ENCODE measurements around the gene ZNF792. TPM values are rescaled to one million over a fixed set of nuclear protein-coding genes. Genes with fewer than 3 reads are reported as not detected.
"Not testable (repeated sequence)": the region's sequence is repeated elsewhere in the genome, so short reads cannot be mapped to it uniquely, and the experiment has no call there.

ZNF792 gene
- total and polyA plus RNA-seq, 12 donors = 1.6 to 5.9 (median 3.6) TPM

DNA sequence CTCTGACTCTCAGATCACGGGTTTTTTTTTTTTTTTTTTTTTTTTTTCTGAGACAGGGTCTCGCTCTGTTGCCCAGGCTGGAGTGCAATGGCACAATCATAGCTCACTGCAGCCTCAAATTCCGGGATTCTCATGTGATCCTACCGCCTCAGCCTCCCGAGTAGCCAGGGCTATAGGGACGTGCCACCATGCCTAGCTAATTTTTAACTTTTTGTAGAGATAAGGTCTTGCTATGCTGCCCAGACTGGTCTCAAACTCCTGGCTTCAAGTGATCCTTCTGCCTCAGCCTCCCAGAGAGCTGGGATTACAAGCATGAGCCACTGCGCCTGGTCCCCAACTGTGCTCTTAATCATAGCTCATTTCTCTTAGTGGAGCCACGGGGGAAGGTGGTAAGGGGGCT, 31.5 kb upstream of the ZNF792 start:
- ATAC-seq (no peak), DNase-seq (no peak)
- Histone ChIP-seq H3K4me3 (no peak overlapping the region), H3K27ac (peak overlapping the region; percentile 54 to 100 (median 82)), H3K27me3 (no peaks in the 10 kb centered on the region), H3K4me1 (peaks cover 9 to 63% (median 52%) of the 10 kb centered on the region in 9 donors), H3K9me3 (no peaks in the 10 kb centered on the region), H3K36me3 (no peaks in the 10 kb centered on the region)
- intact Hi-C loops (cut with DNase I) = no loop called here
- TF ChIP-seq, protein P1, sequence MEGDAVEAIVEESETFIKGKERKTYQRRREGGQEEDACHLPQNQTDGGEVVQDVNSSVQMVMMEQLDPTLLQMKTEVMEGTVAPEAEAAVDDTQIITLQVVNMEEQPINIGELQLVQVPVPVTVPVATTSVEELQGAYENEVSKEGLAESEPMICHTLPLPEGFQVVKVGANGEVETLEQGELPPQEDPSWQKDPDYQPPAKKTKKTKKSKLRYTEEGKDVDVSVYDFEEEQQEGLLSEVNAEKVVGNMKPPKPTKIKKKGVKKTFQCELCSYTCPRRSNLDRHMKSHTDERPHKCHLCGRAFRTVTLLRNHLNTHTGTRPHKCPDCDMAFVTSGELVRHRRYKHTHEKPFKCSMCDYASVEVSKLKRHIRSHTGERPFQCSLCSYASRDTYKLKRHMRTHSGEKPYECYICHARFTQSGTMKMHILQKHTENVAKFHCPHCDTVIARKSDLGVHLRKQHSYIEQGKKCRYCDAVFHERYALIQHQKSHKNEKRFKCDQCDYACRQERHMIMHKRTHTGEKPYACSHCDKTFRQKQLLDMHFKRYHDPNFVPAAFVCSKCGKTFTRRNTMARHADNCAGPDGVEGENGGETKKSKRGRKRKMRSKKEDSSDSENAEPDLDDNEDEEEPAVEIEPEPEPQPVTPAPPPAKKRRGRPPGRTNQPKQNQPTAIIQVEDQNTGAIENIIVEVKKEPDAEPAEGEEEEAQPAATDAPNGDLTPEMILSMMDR (IDR thresholded peaks at IDR 0.05) = no peak
- 92 to 93% methylated on average over 8 of the region's 8 CpGs for WGBS, 2 donors

GRCh38 chr19:34994643-34995541, 30.9 kb upstream of the ZNF792 start:
- H3K4me3 ChIP-seq = no peak overlapping the region
- no peaks in the 10 kb centered on the region for H3K9me3 ChIP-seq
- DNase-seq (peak in 1 of 2 donors; percentile 56), ATAC-seq (peak in 7 of 8 donors; percentile 21 to 67 (median 61))
- intact Hi-C loops (cut with DNase I) = no loop called here
- H3K27ac ChIP-seq = peak overlapping the region; percentile 54 to 100 (median 82)
- no peaks in the 10 kb centered on the region for H3K36me3 ChIP-seq
- TF ChIP-seq, protein P1 (IDR thresholded peaks at IDR 0.05) = no peak
- peaks cover 9 to 62% (median 52%) of the 10 kb centered on the region in 9 donors for H3K4me1 ChIP-seq
- 56 to 77% methylated on average over 17 of the region's 17 CpGs for WGBS, 2 donors
- H3K27me3 ChIP-seq = no peaks in the 10 kb centered on the region

DNA sequence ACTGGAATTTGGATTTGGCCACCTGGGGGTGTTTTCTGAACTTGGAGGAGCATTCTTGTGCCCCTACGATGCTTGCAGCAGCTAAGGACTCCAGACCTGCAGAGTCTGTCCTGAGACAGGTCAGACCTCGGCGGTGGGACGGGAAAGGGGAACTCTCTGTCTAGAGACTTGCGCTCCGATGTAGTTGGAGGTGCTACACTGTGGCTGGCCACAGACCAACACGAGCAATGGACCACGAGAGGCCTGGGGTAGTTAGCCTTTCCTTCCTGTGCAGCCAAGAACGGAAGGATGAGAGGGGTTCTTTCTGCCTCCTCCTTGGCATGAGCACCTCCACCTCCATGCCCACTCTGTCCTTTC, 30.2 kb upstream of the ZNF792 start:
- intact Hi-C loops (cut with DNase I) = no loop called here
- ATAC-seq = no peak

GRCh38 chr19:34992582-34992981, 28.6 kb upstream of the ZNF792 start:
- H3K36me3 ChIP-seq; H3K9me3 ChIP-seq; H3K27me3 ChIP-seq; H3K4me3 ChIP-seq; ATAC-seq; H3K27ac ChIP-seq; DNase-seq; intact Hi-C loops (cut with DNase I): not testable (repeated sequence)
- peaks cover 9 to 53% (median 33%) of the 10 kb centered on the region in 9 donors for H3K4me1 ChIP-seq
- WGBS, 2 donors = 88 to 93% methylated on average over 7 of the region's 7 CpGs

More for the DNA sequence above, 30.2 kb upstream of the ZNF792 start:
- no peak for DNase-seq
- TF ChIP-seq, protein P1 (IDR thresholded peaks at IDR 0.05) = no peak
- Histone ChIP-seq H3K27me3 (no peaks in the 10 kb centered on the region), H3K4me1 (peaks cover 9 to 56% (median 46%) of the 10 kb centered on the region in 9 donors), H3K4me3 (no peak overlapping the region), H3K9me3 (no peaks in the 10 kb centered on the region), H3K27ac (peak overlapping the region; percentile 54 to 100 (median 82)), H3K36me3 (no peaks in the 10 kb centered on the region)
- 61 to 82% methylated on average over 9 of the region's 9 CpGs for whole genome bisulfite sequencing, 2 donors

Data from heart right ventricle (tissue), 16 donors.